ENCODE data around the gene LEMD1. TPM values are rescaled to one million over a fixed set of nuclear protein-coding genes. Genes with fewer than 3 reads are reported as not detected.

Gene LEMD1

Small RNAs within 50 kb of the gene (small RNA-seq; reads per million reads assigned to genes)
- gene MIR135B (not detected), gene SNRPGP10 (not detected)
